Measurements from ENCODE around the gene ECHDC3.
"Not testable (repeated sequence)": the region's sequence is repeated elsewhere in the genome, so short reads cannot be mapped to it uniquely, and the experiment has no call there.

The ECHDC3 gene, protein sequence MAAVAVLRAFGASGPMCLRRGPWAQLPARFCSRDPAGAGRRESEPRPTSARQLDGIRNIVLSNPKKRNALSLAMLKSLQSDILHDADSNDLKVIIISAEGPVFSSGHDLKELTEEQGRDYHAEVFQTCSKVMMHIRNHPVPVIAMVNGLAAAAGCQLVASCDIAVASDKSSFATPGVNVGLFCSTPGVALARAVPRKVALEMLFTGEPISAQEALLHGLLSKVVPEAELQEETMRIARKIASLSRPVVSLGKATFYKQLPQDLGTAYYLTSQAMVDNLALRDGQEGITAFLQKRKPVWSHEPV

DNA sequence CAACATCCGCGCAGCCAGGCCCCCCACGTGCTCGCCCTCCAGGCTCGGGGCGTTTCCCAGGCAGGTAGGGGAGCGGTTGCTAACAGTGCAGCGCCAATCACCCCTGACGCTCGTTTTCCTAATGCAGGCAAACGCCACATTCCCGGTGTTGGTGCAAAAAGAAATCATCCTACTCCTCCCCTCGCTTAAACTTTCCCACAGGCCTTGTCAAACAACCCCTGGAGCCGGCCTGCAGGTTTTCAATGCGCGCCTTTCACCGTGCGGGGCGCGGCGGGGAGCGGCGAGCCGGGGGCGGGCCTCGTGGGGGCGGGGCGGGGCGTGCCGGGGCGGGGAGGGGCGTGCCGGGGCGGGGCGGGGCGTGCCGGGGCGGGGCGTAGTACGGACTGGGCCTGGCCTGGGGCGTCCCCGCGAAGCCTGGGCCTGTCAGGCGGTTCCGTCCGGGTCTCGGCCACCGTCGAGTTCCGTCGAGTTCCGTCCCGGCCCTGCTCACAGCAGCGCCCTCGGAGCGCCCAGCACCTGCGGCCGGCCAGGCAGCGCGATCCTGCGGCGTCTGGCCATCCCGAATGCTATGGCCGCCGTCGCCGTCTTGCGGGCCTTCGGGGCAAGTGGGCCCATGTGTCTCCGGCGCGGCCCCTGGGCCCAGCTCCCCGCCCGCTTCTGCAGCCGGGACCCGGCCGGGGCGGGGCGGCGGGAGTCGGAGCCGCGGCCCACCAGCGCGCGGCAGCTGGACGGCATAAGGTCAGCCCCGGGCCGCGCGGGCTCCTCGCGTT is at the start of gene ECHDC3:
TSS of gene ECHDC3 (plus strand) at position 374 of the 770 bp plus-strand sequence. CDS start at position 569, 195 bp downstream.
- DNase-seq (ENCODE audit: low read depth in 2 of 2), result peak; percentile 12 to 38

DNA sequence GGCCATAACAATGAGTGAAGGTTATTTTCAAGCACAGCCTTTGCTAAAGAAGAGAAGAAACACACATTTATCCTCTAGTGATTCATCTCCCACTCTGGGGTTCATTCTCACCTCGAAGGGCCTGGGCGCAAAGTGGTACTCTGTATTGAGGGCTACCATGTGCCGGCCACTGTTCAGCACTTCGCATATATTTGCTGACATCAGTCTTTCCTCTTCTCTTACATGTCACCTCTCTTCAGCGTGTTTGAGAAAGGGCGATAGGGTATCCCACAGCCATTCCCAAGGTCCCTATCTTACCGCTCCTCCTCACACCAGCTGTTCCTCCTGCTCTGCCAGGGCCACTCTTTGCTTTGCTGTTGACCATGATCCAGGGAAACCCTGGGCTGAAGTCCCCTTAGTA is 48.8 kb upstream of the ECHDC3 start:
- no peak for DNase-seq (ENCODE audit: low read depth in 2 of 2)

DNA sequence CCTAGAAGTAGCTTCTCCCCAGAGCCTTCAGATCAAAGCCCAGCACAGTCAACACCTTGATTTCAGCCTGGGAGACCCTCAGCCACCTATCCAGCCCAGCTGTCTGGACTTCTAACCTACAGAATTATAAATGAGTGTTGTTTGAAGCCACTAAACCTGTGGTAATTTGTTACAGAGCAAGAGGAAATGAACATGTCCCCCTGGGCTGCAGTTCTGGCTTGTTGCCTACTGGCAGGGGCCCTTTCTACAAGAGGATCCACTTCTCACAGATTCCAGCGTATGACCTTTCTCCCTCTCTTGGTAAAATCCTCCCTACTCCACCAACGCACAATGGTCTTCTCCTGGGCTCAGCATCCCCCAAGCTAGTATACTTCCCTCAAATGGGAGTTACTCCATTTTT is 46.4 kb upstream of the ECHDC3 start:
- no peak for DNase-seq (ENCODE audit: low read depth in 2 of 2)

DNA sequence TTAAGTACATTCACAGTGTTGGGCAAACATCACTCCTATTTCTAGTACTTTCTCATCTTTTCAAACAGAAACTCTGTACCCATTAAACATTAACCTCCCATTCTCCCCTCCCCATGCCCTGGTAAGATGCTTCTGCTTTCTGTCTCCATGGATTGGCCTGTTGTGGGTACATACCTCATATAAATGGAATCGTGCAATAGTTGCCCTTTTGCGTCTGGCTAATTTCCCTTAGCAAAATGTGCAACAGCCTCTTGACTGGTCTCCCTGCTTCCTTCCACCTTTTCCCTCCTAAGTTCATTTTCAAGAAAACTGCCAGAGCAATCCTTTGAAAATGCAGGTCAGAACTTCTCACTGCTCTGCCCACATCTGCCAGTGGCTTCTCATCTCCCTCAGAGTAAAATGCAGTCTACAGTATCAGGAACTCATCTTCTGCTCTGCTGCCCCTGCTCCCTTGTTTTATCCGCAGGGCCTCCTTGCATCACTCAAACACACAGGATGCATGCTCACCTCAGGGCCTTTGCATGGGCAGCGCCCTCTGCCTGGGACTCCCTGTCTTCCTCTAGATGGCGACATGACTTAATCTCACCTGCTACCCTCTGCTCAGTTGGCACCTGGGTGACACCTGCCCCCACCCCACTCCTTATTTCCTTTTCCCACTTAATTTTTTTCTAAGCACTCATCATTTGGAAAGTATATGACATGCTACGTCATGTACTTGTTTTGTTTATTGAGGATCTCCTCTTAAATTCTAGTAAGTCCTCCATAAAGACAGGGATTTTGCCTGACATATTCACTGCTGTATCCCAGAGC is 44.3 kb upstream of the ECHDC3 start:
- no peak for DNase-seq (ENCODE audit: low read depth in 2 of 2)

DNA sequence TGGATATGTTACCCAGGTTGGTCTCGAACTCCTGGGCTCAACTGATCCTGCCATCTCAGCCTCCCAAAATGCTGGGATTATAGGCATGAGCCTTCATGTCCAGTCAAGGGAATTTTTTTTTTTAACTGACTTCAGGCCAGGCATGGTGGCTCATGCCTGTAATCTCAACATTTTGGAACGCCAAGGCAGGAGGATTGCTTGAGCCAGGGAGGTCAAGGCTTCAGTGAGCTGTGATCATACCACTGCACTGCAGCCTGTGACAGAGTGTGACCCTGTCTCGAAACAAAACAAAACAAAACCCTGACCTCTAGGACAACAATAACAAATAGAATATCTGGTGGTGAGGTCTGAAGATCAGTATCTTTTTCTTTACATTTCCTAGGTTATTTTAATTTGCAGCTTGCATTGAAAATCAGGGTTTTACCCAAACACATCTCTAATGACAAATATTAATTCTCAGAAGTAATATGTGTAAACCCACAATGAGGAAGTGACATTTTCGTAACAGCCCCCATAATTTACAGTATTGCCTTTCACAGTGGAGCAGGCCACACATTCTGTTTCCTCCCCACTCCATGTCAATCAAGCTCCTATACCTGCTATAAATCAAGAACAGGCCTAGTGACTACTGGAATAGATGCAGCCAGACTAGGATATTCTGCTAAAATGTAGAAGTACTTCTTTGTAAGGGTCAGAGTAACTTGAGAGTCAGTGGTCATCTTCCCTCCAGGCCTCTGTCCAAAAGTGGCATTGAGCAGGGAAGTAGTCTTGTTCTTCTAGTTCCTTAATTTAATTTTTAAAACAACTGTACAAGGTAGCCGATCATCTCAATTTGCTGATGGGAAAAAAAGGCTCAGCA is 43.3 kb upstream of the ECHDC3 start:
- no peak for DNase-seq (ENCODE audit: low read depth in 2 of 2)

DNA sequence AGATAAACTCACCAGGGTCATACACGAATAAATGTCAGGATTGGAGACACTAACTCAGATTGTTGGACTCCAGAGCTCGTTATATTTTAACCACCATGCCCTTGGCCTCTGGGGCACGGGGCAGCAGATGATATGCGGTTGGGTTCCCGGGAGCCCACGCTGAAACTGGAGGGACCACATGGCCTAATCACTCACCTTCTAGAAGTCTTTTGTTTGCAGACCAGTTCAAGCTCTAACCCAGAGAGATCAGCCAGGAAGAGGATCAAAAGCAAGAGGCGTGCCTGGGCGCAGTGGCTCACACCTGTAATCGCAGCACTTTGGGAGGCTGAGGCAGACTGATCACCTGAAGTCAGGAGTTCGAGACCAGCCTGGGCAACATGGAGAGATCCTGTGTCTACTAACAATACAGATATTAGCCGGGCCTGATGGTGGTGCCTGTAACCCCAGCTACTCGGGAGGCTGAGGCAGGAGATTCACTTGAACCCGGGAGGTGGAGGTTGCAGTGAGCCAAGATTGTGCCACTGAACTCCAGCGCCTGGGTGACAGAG is 42.6 kb upstream of the ECHDC3 start:
- DNase-seq (ENCODE audit: low read depth in 2 of 2), result no peak

DNA sequence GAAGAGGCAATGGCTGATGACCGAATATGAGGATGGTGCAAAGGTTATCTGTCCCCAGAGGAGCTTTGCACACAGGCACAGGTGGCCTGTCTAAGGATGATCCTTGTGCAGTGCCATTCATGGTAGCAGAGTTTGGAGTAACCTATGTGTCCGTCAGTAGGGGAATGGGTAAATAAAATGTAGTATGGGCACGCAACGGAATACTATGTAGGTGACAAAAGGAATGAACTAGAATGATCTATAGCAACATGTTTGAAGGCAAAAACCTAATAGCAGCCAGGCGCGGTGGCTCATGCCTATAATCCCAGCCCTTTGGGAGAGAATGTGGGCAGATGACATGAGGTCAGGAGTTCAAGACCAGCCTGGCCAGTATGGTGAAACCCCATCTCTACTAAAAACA is 41.6 kb upstream of the ECHDC3 start:
- no peak for DNase-seq (ENCODE audit: low read depth in 2 of 2)

DNA sequence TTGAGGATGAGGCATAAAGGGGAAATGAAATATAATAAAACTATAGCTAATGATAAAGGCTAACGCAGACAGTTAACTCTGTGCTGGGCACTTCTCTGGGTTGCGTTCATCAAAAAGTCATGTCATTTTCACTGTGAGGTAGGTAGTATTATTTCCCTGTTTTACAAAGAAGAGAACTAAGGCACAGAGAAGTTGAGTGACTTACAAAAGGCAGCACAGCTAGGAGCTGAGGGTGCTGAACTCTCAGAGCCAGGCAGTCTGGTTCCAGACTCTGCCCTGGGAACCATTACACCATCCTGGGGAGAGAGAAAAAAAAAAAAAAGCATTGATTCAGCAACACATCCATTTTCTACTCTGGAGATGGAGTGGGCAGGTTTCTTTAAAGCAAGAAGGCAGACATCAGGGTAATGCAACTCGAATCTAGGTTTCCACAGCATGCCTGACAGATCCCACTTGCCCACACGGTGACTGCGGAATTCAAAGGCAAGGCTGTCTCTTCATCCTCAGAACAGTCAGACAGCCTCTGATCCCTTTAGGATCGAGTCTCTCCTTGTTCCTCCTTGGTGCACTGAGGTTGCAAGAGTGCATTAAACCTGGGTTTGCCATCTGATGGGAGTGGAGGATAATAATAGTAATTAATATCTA is 40.6 kb upstream of the ECHDC3 start:
- no peak for DNase-seq (ENCODE audit: low read depth in 2 of 2)

DNA sequence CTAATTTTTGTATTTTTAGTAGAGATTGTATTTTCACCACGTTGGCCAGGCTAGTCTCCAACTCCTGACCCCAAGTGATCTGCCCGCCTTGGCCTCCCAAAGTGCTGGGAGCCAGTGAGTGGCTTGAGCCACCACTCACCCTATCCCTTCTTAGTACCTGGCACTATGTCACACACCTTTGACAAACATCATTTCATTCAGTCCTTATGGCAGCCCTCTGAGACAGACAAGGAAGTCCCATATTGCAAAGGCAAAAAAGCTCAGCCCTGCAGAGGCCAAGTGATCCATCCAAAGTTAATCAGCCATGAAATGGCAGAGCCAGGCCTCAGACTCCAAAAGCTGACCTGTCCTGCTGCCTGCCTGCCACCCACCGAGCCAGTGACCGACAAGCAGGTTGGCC is 39.9 kb upstream of the ECHDC3 start:
- no peak for DNase-seq (ENCODE audit: low read depth in 2 of 2)

DNA sequence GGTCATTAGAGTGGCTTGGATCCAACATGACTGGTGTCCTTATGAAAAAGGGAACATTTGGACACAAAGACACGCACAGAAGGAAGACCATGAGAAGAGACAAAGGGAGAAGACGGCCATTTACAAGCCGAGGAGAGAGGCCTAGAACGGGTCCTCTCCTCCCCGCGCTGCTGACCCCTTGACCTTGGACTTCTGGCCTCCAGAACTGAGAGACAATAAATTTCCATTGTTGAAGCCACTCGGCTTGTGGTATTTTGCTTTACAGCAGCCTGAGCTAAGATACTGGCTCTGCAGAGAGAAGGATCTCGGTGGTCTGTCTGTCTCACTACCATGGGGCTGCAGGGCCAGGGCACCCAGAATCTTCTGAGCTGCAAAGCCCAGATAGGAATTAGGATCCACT is 38.1 kb upstream of the ECHDC3 start:
- DNase-seq (ENCODE audit: low read depth in 2 of 2), result no peak

DNA sequence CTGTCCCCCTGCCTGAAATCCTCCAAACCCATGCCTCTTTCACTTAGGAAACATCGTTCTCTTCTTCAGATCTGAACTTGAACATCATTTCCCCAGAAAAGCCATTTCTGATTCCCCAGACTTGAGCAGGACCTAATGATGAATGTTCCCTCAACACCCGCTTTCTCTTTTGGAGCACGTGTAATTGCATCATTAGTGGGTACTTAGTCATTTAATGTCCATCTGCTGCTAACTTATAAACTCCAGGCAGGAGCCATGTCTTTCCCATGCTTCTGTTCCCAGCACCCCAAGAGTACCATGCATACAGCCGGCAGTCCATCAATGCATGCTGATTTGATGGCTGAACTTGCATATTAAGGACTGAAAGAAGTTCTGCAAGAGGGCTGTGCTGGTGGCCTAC is 36.5 kb upstream of the ECHDC3 start:
- DNase-seq (ENCODE audit: low read depth in 2 of 2), result no peak

DNA sequence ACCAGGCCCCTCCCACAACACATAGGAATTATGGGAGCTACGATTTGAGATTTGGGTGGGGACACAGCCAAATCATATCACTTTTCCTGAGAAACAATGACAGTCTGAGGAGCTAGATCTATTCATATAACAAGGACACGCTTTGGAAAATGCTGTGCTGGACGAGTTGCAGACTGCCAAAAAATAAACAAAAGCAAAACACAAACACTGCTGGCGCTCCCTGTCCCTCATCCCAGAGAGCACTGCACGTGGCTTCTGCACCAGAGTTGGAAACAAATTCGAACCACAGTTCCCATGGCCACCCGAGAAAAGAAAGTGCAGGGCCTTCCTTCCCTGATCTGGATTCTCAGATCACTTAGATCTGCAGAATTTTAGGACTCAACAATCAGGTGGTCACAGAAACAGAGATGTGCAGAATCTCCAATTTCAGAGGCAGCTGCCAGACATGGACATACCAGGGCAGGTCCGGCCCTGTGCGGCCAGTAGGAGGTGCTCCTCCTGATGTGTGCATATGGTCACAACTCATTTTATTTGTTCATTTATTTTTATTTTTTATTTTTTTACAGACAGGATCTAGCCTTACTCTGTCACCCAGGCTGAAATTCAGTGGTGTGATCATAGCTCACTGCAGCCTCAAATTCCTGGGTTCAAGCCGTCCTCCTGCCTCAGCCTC is 35.2 kb upstream of the ECHDC3 start:
- no peak for DNase-seq (ENCODE audit: low read depth in 2 of 2)

DNA sequence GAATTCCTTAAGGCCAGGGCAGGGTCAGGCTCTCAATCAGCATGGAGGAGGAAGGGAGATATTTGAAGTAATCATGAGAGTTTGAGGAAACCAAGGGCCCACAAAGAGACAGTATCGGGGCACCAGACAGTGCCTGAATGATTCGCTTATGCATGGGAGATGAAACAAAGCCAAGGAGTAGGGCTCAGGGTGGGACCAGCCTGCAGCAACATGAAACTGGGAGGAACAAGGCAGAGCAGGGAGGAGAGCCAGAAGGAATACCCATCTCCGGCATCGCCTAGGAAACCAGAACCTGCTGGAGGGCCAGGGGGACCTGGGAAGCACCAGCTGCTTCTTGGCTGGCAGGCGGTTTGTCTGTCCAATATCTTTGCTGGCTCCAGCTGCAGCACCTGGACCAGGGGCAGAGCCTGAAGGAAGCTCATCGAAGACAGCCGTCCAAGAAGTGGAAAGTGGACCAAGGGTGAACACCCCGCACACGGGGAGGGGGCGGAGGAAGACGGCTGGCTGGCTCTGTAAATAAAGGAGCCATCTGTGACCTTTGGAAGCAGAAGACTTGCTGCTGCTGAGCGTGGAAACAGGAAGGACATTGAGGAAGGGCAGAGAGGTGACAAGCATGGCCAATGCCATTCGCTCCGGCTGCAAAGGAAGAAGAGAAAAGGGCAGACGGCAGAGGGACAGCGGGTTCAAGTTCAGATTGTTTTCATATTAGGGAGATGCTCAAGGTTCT is 34.4 kb upstream of the ECHDC3 start:
- DNase-seq (ENCODE audit: low read depth in 2 of 2), result no peak

DNA sequence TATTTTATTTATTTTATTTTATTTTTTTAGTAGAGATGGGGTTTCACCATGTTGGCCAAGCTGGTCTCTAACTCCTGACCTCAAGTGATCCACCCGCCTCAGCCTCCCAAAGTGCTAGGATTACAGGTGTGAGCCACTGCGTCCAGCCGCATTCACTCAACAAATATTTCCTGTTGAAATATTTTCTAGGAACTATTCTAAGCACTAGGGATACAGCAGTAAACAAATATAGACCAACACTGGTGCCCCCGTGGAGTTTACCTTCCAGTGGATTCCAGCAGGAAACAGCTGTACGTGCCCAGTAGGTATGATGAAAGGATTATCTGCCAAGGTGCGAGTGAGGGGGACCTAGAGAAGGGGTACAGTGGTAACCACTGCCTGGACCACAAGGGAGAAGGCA is 33.4 kb upstream of the ECHDC3 start:
- not testable (repeated sequence) for DNase-seq (ENCODE audit: low read depth in 2 of 2)

DNA sequence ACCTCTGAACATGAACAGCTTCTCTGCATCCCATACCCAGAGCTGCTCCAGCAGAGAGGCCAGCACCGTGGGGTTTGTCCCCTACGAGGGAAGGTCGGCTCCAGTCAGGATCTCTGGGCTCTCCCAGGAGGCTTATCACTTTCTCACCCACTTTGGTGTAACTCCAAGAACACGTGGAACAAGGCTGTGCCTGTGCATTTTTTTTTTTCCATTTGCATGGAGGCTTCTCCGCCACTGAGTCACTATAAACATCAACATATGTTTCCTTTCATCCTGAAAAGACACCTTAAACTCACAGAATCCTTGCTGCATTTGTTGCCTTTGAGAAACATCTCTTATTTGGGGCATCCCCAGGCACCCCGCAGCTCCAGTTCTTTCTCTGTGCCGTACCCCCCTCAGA is 29.4 kb upstream of the ECHDC3 start:
- no peak for DNase-seq (ENCODE audit: low read depth in 2 of 2)

DNA sequence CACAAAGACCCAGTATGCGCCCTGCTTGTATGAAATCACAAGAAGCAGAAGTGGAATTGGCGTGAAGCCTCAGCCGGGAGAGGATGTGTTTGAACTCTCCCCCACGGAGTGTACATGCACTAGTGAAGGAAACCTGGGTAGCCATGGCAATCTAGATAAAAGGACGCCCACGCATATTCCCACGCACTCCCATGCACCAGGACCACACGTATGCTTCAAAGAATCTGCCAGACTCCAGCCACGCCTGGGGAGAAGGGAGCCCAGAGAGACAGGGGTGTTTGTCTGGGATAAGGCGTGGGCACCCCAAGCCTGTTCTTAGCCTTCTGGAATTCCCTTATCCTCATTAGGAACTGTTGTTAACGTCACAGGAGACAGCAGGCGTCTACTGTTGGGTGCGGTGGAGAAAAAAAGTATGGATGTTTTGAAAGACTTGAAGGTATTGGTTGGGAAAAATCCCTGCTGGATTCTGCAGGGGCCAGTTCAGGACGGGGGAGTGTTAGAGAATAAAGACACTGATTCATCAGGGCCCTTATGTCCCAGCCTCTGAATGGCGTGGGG is 28.9 kb upstream of the ECHDC3 start:
- DNase-seq (ENCODE audit: low read depth in 2 of 2), result no peak

DNA sequence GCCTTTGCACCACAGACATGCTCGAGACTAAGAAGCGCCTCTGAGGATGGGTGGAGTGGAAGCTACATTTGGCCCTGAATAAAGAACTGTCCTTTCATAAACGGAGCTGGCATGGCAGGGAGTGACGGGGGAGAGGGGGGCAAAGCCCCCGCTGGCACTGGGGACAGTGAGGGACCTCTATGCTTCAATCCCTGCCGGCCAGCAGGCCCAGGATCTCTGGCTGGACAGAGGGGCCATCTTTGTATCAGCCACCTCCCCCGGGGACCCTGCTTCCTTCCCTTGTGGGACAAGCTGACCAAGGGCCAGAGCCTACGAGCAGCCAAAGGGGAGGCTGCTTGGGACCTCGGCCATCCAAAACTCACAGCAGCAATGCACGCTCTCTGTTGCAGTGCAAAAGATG is 28.2 kb upstream of the ECHDC3 start:
- DNase-seq (ENCODE audit: low read depth in 2 of 2), result no peak

DNA sequence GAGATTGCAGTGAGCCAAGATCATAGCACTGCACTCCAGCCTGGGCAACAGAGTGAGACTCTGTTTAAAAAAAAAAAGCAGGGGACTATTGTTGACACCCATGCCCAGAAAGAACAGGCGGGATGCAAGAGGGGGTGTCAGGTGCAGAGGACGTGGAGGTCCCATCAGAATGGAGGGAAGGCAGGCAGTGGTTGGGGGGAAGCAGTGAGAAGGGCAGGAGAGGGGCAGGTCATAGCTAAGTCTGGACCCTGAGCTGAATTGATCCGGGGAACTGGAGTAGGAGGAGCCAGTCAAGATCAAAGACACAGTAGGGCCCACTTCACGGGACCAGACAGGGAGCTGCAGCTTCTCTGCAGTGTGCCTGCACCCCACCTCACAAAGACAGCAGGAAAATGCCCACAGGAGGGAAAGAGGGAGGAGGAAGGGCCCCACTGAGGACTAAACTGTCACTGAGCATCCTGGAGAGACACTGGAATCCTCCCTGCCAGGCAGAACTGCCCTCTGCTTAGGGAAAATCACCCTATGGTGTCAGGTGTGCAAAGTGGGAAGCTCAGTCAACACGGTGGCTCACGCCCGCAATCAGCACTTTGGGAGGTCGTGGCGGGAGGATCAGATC is 27.3 kb upstream of the ECHDC3 start:
- DNase-seq (ENCODE audit: low read depth in 2 of 2), result no peak
